NCI-H345 (cell line): ENCODE results near the gene CD276.
A peak's percentile ranks its signal among the peaks of the same experiment; 100 is the strongest.
"Not testable (repeated sequence)": the region's sequence is repeated elsewhere in the genome, so short reads cannot be mapped to it uniquely, and the experiment has no call there.

ENCODE experiments used
- DNase-seq: peaks from one replicate; lab custom pipeline; 2025; lab: John Stamatoyannopoulos, UW

The CD276 gene

DNA sequence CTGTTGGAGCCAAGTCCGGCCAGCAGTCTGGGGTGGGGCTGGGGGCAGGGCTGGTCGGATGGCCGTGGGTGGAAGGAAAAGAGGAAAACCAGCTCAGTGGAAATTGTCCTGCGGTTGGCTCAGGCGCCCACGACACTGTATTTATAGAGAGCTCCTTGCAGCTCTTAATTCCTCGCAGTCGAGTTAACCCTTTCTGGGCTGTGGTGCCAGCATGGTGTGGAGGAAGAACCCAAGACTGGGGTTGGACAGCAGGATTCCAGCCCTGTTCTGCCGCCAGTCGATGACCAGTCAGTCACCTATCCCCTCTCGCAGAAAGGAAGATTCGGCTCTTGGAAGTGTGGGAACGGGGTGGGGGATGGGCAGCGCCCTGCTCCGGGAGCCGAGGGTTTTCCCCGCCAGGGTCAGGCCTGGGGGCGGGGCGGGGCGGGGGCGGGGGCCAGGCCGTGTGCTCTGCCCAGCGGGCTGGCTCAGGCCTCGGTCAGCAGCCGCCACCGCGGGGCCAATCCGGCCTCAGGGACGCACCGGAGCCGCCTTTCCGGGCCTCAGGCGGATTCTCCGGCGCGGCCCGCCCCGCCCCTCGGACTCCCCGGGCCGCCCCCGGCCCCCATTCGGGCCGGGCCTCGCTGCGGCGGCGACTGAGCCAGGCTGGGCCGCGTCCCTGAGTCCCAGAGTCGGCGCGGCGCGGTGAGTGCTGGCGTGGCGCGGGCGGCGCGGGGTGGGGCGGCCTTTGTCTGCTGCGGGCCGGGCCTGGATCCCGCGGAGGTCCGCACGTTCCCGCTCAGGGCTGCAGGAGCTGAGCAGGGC, at the start of gene CD276:
Gene CD276, plus strand, starts transcription at position 607 of the 804 bp plus-strand sequence. CDS start 15,257 bp downstream, outside the sequence.
- peak; percentile 38 for DNase-seq

DNA sequence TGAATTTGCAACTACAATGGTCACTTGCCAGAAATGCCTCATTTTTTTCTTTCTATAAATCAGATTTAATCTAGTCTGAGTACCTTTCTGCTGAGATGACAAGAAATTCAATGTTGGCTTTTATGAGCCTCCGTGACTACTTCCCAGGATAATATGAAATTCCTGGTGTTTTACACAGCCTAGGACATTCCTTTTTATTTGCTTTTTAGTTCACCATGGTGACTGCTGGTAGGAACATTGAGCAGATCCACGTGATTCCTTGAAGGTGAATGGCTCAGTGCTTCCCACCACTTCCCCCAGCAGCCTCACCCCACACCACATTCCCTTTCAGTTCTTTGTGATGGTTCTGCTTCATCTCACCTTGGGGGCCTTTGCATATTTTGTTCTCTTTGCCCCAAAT, 46.7 kb upstream of the CD276 start:
- DNase-seq: no peak

DNA sequence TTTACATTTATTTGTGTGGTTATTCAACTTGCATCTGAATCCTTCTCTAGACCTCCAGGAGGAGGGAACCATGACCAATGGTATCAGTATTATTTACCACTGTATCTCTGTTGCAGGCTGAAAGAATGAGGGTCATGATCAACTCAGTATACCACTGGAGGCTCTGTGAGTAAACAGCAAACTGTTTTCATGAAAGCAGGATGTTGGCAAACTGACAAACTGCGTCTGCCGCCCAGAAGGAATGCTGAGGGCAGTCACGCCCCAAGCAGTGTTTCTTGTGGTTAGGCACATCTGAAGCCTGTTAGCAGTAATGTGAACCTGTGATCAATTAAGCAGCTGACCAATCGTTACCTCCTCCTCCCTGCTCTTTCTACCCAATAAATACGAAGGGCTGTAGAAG, 44.7 kb upstream of the CD276 start:
- not testable (repeated sequence) for DNase-seq

DNA sequence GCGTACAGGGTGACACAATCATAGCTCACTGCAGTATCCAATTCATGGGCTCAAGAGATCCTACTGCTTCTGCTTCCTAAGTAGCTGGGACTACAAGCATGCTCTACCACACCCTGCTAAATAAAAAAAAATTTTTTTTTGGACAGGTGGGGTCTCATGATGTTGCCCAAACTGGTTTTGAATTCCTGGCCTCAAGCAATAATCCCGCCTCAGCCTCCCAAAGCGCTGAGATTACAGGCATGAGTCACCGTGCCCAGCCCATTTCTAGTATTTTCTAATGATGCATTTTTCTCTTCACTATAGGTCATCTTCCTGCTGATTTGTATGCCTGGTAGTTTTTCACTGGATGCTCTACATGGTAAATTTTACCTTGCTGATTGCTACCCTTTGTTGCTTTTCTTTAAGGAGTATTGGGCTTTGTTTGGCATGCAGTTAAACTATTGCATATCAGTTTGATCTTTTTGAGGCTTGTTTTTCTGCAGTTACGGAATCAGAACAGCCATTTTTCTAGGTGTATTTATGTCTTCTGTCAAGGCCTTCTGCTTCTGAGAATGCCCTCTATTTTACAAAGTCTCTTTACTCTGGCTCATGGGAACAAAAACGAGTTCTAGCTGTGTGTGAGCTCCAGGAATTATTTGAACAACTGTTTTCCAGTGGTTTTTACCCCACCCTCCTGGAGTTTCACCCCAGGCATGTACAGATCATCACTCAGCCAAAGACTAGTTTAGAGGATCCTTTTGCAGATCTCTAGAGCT, 36.7 kb upstream of the CD276 start:
- DNase-seq: no peak

DNA sequence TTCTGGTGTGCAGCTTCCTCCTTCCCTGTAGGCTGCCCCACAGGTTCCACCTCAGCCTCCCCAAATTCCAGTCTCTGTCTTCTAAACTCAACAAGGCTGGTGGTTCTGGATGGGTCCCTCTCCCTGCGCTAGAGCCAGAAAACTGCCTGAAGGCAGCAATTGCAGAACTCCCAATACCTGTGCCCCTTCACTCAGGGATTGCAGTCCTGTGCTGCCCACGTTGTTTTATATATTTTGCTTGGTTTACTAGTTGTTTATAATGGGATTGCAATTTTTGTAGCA, 36.2 kb upstream of the CD276 start:
- no peak for DNase-seq

DNA sequence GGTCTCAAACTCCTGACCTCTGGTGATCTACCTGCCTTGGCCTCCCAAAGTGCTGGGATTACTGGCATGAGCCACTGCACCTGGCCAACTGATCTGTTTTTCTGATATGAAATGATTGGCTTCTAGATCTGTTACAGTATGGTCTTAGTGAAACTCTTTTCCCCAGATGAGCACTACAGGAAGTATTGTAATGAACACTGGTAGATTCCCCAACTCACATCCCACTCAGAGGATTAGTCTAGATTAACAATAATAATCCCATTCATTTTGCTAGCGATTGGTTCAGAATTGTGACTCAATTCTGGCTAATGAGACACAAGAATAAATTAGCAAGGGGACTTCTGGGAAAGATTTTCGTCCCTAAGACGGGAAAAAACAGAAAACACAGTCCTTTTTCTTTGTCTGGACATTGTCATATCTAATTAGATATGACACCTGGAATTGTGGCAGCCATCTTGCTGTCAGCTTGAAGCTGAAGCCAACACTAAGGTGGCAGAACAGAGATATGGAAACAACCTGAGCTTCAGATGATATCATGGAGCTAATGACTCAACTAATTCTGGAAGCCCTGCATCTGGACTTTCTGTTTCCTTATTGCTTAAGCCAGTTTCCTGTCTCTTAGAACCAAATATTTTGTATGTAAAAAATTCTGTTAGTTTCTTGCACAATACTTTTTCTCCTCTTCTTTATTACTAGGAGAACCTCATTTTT, 33.6 kb upstream of the CD276 start:
- no peak for DNase-seq

DNA sequence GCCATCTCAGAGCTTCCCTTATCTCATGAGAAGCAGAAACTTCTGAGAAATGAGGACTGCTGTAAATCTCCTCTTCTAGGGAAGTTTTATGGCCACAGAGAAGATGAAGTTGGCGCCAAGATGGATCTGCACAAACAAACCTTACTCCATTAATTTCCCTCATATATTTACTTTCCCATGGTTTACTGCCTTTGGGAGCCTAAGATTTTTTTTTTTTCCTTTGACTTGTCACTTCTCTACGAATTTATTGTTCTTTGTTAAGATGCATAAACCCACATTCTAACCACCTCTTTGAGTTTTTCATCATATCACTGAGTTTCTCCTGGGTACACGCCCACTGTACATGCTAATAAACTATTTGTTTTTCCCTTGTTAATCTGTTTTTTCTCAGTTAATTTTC, 29.5 kb upstream of the CD276 start:
- no peak for DNase-seq

DNA sequence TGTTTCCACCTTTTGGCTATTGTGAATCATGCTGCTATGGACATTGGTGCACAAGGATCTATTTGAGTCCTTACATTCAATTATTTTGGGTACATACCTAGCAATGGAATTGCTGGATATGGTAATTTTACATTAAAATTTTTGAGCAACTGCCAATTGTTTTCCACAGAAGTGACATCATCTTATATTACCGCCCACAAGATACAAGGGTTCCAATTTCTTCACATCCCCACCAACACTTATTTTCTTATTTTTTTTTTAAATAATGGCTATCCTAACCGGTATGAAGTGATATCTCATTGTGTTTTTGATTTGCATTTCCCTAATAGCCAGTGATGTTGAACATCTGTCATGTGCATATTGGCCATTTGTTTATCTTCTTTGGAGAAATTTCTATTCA, 28.5 kb upstream of the CD276 start:
- no peak for DNase-seq

DNA sequence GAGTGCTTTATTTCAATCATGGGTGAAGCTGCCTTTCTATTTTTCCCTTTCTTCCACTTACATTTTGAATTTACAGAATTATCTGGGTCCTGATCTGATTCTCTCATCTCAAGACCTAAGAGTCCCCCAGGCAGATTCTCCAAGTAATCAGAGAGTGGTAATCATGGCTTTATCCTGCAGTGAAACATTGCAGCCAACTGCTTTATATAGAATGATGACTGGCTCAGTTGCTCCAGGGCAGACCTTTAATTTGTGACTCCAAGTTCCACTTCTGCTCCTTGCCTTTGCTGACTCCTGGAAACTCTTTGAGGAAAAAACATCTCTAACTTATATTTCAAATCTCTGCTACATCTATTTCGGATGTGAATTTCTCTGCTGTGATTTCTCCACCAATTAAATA, 25.5 kb upstream of the CD276 start:
- DNase-seq: no peak

DNA sequence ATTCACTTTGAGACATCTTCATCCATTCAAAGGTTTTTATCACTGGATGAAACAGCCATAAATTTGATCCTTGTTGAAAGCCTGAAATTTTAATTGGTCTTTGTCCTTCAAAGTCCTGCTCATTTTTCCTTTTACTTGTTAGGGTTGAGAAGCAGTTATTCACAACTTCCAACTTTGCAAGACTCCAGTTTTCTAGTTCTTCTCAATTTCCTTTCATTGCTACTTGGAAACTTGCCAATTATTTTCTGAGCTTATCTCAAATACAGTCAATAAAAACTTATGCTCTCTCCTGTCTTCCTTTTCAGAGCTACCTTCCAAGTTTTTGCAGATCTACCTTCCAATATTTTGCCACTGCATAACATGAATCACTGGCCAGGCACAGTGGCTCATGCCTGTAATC, 23.7 kb upstream of the CD276 start:
- DNase-seq: no peak

DNA sequence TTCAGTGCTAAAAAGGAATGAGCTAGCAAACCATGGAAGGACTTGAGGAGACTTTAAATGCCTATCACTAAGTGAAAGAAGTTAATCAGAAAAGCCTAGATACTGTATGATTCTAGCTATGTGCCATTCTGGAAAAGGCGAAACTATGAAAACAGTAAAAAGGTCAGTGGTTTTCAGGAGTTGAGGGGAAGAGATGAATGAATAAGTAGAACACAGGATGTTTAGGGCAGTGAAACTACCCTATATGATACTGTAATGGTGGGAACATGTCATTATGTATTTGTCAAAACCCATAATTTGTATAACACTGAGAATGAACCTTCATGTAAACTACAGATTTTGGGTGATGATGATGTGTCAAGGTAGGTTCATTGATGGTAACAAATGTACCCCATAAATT, 9.6 kb upstream of the CD276 start:
- DNase-seq: no peak

DNA sequence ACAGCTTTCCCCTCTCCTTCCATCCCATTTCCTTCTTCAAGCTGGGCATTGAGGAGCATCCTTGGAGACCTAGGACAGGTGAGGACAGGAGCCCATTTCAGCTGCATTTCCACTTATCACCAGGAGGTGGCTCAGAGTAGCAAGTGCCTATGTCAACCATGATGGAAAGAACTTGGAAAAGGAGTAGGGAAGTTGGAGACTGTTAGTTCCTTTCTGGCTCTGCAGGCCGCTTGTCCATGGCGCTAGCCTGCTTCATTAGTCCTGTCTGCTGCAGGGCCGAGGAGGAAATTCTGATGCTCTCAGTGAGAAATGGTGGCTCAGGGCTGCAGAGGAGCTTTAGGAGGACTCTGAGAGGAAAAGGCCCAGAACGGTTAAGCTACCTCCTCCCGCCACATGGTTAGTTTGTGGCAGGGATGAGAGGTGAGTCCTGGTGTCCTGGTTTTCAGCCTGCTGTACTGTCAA, 7.0 kb upstream of the CD276 start:
- DNase-seq: peak; percentile 58

DNA sequence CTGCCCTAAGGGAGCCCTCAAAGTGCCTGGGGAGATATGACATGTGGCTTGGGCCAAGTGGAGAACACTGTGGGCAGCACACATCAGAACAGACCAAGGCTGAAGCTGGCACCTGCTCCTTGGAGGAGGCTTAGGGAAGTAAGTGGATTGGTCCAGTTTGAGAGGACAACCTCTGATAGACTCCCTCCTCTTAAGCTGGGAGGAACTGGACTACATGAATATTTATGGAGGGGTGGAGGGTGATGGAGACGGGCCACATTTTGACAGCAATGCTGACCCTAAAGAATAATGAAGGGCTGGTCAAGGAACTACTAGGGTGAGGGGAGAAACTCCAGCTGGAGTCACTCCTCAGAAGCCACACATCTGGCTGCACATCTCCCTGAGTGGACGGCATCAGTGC, 6.5 kb upstream of the CD276 start:
- DNase-seq: no peak

DNA sequence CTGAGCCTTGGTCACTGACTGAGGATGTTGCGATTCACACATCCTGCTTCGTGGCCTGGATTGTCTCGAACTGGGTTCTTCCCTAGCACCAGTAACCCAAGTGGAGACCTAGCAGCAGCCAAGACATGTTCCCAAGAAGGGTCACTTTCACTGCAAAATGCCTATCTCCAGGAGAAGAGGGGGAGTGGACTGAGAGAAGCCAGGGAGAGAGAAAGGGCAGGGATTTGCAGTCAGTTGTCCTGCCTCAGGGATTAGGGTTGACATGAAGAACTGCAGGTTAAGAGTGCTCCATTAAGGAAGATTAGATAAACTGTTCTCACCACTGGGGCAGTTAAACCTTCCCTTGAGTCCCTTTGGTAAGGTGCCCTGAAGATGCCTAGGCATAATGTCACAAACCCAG, 5.7 kb upstream of the CD276 start:
- DNase-seq: no peak

DNA sequence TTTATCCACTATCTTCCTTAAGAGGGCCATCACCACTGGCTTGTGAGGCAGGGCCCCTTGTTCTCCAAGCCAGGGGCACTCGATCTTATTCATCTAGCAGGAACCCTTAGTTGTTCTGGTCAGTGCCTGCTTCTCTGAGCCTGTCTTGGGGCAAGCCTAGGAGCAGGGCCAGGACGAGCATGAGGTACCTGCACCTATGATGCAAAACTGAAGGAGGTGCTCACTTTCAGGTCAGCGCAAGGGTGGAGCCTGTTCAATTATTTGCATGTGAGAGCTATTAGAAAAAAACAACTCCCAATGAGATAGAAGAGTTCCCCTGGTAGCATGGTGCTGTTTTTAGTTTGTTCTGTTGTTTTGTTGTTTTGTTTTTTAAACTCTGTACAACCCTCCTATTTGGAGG, 5.0 kb upstream of the CD276 start:
- DNase-seq: no peak

DNA sequence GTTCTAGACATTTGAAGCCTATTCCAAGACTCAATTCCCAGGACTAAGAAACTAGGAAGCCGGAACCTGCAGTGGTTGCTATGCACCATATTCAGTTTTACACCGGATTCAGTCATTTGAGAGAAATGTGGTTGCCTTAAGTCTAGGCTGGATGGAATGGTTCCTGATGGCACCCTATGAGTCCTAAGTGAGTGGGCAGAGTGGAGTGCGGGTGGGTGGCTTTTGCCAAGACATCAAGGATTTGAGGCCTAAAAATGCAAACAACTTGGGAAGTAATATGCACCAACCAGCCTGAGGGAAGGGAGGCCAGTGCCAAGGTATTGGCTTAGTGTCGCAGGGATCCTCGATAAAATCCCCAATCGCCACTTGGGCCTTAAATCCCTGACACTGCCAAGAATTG, 4.2 kb upstream of the CD276 start:
- DNase-seq: no peak

DNA sequence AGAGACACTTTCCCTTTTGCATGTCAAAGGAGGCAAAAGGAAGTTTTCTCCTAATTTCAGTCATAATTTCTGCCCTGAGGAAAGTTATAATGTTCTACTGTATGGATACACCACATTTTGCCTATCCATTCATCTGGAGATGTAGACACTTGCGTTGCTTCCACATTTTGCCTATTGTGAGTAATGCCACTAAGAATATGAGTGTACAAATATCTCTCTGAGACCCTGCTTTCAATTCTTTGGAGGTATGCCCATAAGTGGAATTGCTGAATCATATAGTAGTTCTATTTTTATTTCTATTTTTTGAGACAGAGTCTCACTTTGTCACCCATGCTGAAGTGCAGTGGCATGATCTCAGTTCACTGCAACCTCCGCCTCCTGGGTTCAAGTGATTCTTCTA, 3.6 kb upstream of the CD276 start:
- no peak for DNase-seq

DNA sequence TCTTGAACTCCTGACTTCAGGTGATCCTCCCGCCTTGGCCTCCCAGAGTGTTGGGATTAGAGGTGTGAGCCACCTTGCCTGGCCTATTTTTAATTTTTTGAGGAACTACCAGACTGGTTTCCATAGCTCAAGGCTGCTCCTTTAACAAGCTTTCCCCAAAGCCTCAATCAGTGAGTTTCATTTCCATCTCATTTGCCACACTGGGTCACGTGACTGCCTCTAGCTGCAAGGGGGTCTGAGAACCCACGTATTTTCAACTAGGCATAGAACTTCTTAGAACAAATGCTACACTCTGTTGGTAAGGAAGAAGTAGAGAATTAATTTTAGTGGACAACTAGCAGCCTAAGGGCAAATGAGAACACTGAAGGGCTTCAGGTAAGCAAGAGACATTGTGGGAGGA, 3.1 kb upstream of the CD276 start:
- no peak for DNase-seq

DNA sequence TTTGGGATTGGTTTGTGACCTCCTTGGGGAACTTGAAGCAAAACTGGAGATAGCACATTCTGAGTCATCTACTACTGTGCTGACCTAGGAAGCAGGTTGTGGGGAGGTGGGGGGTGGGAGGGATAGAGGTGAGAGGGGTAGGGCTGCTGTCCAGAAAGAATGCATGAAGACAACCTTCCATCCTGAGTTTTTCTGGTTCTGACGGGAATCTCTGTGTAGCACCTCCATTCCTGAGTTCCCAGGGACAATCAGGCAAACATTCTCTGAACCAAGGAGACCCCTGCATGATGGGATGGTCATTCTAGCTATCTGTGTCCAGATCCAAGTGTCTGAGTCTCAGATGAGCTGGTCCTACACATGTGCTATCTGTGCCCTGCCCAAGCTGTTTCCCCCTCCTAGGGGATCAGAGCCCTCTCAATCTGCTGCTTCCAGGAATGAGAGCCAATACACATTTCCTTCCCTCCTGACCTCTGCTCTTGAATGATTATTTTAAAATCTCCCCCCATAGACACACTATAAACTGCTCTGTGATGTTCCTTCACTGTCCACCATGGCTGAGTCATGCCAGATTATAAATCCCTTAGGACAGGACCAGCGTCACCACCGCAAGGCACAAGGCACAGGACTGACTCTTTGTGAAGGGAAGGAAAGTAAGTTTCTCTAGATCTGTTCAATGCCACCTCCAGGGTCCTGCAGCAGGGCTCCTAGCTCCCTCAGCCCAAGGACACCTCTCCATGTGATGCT, 2.2 kb upstream of the CD276 start:
- DNase-seq: no peak

DNA sequence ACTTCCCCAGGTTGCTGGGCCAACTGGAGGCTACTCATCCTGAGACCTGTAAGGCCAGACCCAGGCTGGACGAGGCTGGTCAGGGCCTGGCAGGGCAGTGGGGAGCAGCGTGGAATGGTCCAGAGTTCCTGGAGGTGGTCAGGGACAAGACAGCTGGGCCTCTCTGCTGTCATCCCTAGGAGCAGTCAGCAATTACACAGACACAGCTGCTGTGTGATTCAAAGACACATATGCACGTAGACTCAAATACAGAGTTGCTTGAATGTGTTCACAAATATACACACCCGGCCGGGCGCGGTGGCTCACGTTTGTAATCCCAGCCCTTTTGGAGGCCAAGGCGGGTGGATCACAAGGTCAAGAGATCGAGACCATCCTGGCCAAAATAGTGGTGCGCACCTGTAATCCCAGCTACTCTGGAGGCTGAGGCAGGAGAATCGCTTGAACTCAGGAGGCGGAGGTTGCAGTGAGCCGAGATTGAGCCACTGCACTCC, 1.5 kb upstream of the CD276 start:
- DNase-seq: no peak

DNA sequence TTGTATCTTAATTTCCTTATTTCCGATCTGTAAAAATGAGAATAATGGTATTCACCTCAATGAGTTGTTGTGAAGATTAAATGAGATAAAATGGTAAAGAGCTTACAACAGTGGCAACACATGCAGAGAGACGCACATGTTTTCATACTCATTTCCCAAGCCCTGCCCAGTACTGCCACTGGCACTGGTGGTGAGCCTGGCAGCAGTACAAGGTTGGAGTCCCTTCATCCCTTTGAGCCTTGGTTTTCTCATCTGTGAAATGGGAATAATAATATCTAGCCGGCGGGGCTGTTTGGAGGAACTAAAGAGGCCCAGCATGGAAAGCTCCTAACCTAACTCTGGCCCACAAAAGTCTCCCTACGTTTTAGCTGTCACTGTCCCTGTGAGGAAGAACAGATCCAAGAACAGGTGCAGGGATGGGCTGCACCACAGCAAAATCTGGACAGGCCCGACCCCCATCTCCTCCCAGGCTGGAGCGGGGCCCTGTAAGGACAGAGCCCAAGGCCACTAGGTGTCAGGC, 866 bp upstream of the CD276 start:
- no peak for DNase-seq
